Measurements from ENCODE around the gene PLXNA2. TPM values are rescaled to one million over a fixed set of nuclear protein-coding genes. Genes with fewer than 3 reads are reported as not detected.

Gene PLXNA2
- polyA plus RNA-seq, 1 donor from 2014 or later = 0.15 TPM

DNA sequence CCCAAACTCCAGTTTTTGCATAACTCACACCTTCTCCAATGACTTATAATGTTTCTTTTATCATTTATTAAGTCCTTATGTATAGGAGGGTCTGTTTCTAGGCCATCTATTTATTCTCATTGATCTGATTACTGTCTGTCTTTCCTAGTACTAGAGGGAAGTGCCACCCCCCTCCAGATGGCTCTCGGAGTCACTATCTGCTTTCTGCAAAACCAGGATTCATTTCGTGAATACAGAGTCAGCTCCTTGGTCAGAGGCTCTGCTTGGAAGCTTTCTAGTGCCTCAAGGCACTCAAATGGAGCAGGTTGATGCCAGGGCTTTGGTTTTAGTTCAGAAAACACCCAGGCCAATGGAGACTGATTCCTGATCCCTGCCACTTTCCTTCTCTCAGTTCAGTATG is 231.0 kb downstream of the PLXNA2 start:
- no peaks in the 10 kb centered on the region for H3K9me3 Mint-ChIP-seq
- H3K36me3 Mint-ChIP-seq = no peaks in the 10 kb centered on the region
- no peak overlapping the region for H3K27ac Mint-ChIP-seq
- H3K27me3 Mint-ChIP-seq = peaks cover 1% of the 10 kb centered on the region
- no peak overlapping the region for H3K4me3 Mint-ChIP-seq
- no peaks in the 10 kb centered on the region for H3K4me1 Mint-ChIP-seq

DNA sequence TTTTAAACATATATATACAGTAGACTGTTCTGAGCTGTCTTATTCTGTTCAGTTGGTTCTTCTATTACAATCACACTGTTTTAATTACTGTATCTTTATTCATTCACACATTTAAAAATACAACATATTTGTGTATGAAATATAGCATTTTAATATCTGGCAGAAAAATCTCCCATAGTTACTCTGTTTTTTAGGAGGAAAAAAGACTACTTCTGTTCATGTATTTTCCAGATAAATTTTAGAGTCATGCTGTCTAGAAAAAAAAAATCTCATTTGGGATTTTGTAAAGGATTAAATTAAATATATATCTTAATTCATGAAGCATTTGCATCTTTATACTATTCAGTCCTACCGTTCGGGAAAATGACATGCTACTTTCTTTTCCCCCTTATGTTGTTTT is 231.5 kb downstream of the PLXNA2 start:
- Mint-ChIP-seq H3K9me3 (no peaks in the 10 kb centered on the region), H3K27me3 (peaks cover 1% of the 10 kb centered on the region), H3K4me1 (no peaks in the 10 kb centered on the region)

DNA sequence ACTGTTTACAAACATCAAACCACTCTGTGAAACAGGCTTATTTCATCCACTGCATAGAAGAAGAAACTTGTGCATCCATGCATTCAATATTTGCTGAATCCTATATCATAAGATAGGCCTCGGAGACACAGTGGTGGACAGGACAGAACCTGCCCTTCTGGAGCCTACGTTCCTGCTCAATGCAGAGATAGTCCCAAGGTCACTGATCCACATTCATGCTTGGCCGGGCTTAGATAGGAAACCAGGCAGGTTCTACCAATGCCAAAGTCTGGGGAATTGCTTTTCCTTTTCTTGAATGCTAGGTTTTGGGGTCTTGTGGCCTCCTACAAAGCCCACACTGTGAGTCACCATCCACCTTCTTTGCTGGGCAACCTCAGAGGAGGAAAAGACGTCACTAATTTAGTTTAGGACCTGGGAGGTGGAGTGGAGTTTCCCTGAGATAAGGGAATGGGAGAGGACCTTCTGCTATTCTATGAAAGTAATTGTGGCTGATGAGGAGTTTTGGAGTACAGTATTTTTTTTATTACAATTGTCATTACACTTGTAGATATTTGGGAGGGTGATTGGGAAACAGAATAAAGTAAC is 233.6 kb downstream of the PLXNA2 start:
- Mint-ChIP-seq H3K27ac (no peak overlapping the region), H3K4me1 (no peaks in the 10 kb centered on the region), H3K4me3 (no peak overlapping the region), H3K9me3 (peaks cover 0 to 4% (median 3%) of the 10 kb centered on the region in 3 donors), H3K36me3 (no peaks in the 10 kb centered on the region), H3K27me3 (peaks cover 1% of the 10 kb centered on the region)

More for the DNA sequence above, 231.5 kb downstream of the PLXNA2 start:
- no peaks in the 10 kb centered on the region for H3K36me3 Mint-ChIP-seq
- H3K27ac Mint-ChIP-seq = no peak overlapping the region
- H3K4me3 Mint-ChIP-seq = no peak overlapping the region

DNA sequence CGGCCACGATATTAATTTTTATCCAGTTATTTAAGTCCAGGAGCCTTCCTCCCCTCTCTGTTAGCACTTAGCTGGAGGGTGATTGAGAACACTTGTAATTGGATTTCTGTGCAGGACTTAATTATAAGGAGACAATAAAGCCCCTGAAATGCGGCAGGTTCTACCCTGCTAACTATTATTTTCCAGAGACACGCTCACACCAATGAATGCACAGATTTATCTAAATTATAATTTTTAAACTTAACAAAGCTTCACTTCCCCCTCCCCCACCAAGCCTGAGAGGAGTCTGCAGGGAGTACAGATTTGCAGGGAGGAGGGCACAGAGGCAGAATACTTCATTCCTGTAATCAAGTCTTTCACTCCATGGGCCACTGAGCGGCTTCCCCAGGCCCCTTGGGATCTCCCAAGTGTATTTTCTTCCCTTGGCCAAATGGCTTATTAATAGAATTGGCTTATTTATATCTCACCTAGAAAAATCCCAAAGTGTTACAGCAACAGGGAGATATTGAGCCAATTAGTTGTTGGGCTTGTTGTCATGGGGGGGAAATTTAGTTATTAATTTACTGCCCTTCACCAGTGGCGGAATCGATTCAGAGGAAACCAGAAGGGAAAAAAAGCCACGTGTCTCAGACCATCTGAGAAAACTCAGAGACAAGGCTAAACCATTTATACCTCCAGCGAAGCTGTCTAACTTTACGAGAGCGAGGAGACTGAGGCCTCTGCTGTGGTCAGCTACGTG is 234.3 kb downstream of the PLXNA2 start:
- Mint-ChIP-seq H3K4me3 (no peak overlapping the region), H3K4me1 (no peaks in the 10 kb centered on the region), H3K27ac (no peak overlapping the region), H3K36me3 (no peaks in the 10 kb centered on the region), H3K9me3 (peaks cover 0 to 4% (median 3%) of the 10 kb centered on the region in 3 donors), H3K27me3 (peaks cover 1% of the 10 kb centered on the region)

DNA sequence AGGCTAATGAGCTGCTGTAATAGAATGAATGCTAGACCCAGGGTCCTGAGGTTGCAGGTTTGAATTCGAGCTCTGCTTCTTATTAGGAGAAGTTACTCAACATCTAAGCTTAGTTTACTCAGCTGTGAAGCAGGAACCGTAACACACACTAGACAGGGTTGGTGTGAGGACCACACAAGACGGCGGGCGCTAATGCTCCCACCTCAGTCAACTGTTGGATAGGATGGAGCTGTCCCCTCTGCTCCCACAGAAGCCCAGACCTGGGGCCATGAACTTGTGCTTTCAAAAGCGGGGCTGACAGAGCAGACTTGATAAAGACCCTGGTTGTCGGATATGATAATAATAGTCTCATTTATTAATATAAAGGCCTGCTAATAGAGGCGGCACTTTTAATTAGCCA is 234.9 kb downstream of the PLXNA2 start:
- Mint-ChIP-seq H3K4me1 (no peaks in the 10 kb centered on the region), H3K27me3 (no peaks in the 10 kb centered on the region), H3K4me3 (no peak overlapping the region), H3K9me3 (peaks cover 0 to 4% (median 3%) of the 10 kb centered on the region in 3 donors), H3K36me3 (no peaks in the 10 kb centered on the region), H3K27ac (no peak overlapping the region)

DNA sequence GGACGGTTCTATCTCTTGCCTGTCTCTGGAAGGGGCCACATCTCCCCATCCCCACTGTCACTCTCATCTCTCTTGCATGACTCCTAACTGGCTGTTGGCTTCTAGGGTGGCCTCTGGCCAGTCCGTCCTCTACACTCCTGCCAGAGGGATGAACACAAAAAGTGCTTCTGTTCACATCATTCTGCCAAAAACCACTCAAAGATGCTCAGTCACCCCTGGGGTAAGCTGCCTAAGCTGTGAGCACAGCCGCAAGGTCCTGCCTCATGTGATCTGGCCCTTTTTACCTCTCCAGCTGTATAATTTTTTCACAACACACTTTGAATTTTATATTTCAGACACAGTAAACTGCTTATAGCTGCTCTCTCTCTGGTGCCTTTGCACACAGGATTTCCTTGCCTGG is 235.7 kb downstream of the PLXNA2 start:
- Mint-ChIP-seq H3K36me3 (no peaks in the 10 kb centered on the region), H3K27ac (peak overlapping the region in 1 of 3 donors; percentile 5), H3K4me3 (peak overlapping the region in 1 of 4 donors; percentile 9), H3K27me3 (no peaks in the 10 kb centered on the region), H3K4me1 (no peaks in the 10 kb centered on the region), H3K9me3 (peaks cover 0 to 4% (median 3%) of the 10 kb centered on the region in 3 donors)

DNA sequence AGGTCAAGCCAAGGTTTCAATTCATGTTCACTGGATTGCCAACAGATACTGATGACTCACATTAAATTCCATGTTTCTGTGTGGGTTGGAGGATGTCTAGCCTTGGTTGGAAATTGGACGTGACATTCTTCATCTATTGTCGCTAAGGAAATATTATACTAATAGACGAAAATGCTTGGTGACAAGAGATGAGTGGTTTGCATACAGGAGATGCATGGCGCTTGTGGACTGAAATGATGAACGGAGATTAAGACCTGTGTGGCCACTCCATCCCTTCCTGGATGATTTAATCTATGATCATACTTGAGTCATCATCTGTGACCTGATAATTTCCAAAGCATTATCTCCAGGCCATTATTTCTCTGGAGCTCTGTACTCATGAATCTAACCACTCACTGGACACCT is 236.2 kb downstream of the PLXNA2 start:
- no peaks in the 10 kb centered on the region for H3K4me1 Mint-ChIP-seq
- peak overlapping the region in 1 of 4 donors; percentile 9 for H3K4me3 Mint-ChIP-seq
- peaks cover 0 to 4% (median 3%) of the 10 kb centered on the region in 3 donors for H3K9me3 Mint-ChIP-seq
- H3K36me3 Mint-ChIP-seq = no peaks in the 10 kb centered on the region
- no peaks in the 10 kb centered on the region for H3K27me3 Mint-ChIP-seq
- H3K27ac Mint-ChIP-seq = peak overlapping the region in 1 of 3 donors; percentile 5

DNA sequence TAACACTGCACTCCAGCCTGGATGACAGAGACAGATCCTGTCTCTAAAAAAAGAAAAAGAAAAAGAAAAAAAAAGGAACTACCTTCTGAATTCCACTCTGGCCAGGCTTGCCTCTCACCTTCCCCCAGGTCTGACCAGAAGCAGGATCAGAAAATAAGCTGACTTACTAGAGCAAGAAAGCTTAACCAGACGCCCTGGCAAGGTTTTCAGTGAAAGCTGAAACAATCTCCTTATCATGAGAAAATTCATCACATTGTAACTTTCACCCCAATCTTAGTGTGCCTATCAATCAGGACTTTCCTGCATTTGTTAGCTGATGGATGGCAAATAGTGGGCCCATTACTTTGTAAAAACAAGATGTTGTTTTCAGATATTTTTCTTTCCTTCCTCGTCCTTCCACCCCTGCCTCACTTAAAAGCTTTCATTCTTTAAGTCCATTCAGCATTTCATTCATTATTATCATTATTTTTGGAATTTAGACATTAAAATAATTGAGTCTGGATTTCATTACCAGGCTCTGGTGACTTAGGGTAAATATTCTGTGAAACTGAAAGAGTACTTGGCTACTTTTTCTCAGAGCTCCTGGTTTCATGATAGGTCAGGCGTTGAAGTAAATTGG is 236.8 kb downstream of the PLXNA2 start:
- Mint-ChIP-seq H3K4me3 (no peak overlapping the region), H3K4me1 (no peaks in the 10 kb centered on the region), H3K27ac (no peak overlapping the region), H3K36me3 (no peaks in the 10 kb centered on the region), H3K9me3 (peaks cover 0 to 4% (median 3%) of the 10 kb centered on the region in 3 donors), H3K27me3 (no peaks in the 10 kb centered on the region)

DNA sequence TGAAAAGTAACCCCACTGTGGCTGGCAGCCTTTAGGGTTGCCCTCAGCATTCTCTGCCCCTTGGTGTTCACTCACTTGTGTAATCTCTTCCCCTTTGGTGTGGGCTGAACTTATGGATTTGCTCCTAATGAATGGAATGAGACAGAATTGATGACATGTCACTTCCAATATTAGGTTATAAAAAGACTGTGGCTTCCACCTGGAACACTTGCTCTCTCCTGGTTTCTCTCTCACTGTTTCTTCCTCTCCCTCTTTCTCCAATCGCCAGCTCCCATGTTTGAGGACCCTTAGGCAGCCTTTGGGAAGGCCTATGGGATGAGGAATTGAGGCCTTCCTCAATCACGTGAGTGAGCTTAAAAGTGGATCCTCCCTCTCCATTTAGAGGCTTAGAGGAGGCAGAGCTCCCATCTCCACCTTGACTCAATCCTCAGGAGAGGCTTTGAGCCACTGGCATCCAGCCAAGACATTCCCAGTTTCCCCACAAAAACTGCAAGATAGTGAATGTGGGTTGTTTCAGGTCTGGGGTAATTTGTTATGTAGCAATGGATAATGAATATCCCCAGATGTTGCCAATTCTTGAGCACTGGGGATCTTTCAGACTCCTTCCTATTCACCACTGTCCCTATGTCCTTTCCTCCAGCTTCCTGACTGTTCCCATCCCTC is 237.8 kb downstream of the PLXNA2 start:
- H3K27ac Mint-ChIP-seq = no peak overlapping the region
- no peaks in the 10 kb centered on the region for H3K27me3 Mint-ChIP-seq
- H3K4me3 Mint-ChIP-seq = no peak overlapping the region
- no peaks in the 10 kb centered on the region for H3K36me3 Mint-ChIP-seq
- H3K9me3 Mint-ChIP-seq = peaks cover 0 to 4% (median 3%) of the 10 kb centered on the region in 3 donors
- H3K4me1 Mint-ChIP-seq = no peaks in the 10 kb centered on the region

DNA sequence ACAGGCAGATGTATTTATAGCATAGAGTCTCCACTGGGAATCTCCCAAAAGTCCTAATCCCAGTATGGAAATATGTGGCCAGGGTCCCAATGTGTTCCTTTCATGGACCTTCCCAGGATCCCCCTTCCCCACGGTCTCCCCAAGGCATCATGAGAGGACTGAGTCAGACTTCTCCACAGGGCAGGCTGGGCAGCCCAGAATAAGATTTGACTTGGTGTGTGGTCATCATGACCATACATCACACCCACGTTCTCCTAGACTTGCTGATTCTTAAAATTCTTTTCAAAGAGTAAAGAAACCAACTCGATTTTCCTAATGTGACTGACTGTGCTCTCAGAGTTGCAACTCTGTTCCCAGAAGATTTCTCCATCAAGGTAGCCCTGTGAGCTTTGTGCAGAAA is 239.3 kb downstream of the PLXNA2 start:
- Mint-ChIP-seq H3K4me3 (no peak overlapping the region), H3K36me3 (no peaks in the 10 kb centered on the region), H3K9me3 (peaks cover 0 to 4% (median 3%) of the 10 kb centered on the region in 3 donors), H3K27ac (peak overlapping the region in 1 of 3 donors; percentile 21), H3K4me1 (no peaks in the 10 kb centered on the region), H3K27me3 (no peaks in the 10 kb centered on the region)

DNA sequence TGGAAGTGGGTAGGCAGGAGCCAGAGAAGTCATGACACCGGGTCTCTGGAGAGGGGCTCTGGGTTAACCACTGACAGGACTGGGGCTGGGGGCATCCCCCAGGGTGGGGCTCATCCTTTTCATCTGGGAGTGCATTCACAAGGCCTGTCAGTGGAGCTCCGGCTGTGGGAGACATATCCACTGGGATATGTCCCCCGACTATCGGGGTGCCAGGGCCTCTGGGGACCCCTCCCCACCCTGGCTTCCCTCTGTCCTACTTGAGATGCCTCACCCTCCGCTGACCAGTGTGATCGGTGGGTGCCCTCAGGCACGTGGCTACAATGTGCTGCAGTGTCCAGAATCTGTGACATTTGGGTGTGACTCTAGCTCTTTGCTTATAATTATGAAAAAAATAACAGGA is 240.9 kb downstream of the PLXNA2 start:
- H3K4me1 Mint-ChIP-seq = no peaks in the 10 kb centered on the region
- H3K27ac Mint-ChIP-seq = peak overlapping the region in 1 of 3 donors; percentile 54
- no peaks in the 10 kb centered on the region for H3K36me3 Mint-ChIP-seq
- H3K4me3 Mint-ChIP-seq = no peak overlapping the region
- H3K9me3 Mint-ChIP-seq = peaks cover 0 to 4% (median 3%) of the 10 kb centered on the region in 3 donors
- H3K27me3 Mint-ChIP-seq = peaks cover 1% of the 10 kb centered on the region

DNA sequence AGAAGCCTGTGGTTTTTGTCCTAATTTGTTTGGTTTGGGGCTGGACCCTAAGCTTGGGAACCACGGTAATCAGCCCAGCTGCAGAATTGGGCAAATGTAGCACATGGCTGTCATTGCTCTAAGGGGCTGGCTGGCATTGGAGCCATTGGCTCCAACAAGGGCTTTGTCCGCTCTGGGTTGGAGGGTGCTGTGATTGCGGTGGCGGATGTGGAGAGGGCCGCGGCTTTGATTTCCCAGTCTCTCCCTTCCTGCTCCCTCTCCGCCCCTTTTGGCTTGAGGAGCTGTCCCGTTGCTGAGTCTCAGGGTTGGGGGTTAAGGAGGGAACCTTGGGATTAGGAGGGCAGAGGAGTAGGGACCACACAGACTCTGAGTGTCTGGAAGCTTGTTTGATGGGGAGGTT is 241.5 kb downstream of the PLXNA2 start:
- no peaks in the 10 kb centered on the region for H3K4me1 Mint-ChIP-seq
- peaks cover 0 to 4% (median 3%) of the 10 kb centered on the region in 3 donors for H3K9me3 Mint-ChIP-seq
- H3K27ac Mint-ChIP-seq = no peak overlapping the region
- peaks cover 1% of the 10 kb centered on the region for H3K27me3 Mint-ChIP-seq
- no peak overlapping the region for H3K4me3 Mint-ChIP-seq
- H3K36me3 Mint-ChIP-seq = no peaks in the 10 kb centered on the region

DNA sequence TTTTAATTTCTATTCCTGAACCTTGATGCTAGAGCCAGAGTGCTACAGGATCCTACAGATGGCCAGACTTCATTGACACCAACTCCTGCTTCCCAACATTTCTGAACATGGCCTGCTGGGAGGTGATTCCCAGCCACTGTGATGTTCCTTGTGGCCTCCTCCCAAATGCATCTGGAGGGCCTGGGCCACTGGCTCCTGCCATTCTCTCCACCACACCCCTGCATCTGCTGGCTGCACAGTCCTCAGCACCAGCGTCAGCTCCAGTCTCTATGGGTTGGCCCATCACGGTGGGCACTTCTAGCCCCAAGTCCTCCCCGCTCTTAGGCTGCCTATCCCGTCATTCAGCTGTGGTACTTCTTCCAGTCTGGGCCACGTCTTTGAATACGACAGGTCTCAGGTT is 242.1 kb downstream of the PLXNA2 start:
- Mint-ChIP-seq H3K9me3 (peaks cover 0 to 4% (median 3%) of the 10 kb centered on the region in 3 donors), H3K36me3 (no peaks in the 10 kb centered on the region), H3K27ac (no peak overlapping the region), H3K4me3 (no peak overlapping the region), H3K4me1 (no peaks in the 10 kb centered on the region), H3K27me3 (peaks cover 1% of the 10 kb centered on the region)

DNA sequence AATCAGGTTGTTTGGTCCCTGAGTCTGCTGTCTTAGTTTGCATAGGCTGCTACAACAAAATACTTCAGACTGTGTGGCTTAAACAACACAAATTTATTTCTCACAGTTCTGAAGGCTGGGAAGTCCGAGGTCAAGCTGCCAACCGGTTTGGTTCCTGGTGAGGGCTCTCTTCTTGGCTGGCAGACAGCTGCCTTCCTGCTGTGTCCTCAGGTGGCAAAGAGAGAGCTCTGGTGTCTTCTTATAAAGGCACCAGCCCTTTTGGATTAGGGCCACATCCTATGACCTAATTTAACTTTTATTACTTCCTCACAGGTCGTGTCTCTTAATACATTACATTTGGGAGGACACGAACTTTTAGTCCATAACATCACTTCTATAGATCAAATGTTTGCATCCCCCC is 243.7 kb downstream of the PLXNA2 start:
- H3K27me3 Mint-ChIP-seq = peaks cover 1% of the 10 kb centered on the region
- no peak overlapping the region for H3K27ac Mint-ChIP-seq
- H3K9me3 Mint-ChIP-seq = no peaks in the 10 kb centered on the region
- H3K4me3 Mint-ChIP-seq = no peak overlapping the region
- H3K36me3 Mint-ChIP-seq = no peaks in the 10 kb centered on the region
- H3K4me1 Mint-ChIP-seq = no peaks in the 10 kb centered on the region

DNA sequence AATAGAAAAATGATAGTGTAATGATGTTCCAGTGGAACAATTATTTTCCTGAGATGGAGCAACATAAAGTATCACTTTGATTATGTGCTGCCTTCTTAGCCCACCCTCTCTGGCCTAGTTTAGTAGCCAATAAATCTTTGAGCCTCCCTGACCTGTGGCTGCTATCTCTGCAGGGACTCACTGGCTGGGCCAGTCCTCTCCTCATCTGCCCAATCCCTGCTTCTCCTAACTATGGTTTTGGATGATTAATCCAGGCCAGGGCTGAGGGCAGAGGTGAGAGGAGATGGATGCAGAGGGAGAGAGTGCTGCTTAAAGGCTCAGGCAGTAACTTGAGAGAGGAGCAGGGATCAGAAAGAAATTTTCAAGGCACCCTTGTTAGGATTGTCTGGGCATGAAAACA is 244.2 kb downstream of the PLXNA2 start:
- Mint-ChIP-seq H3K9me3 (no peaks in the 10 kb centered on the region), H3K36me3 (no peaks in the 10 kb centered on the region), H3K4me3 (no peak overlapping the region), H3K27me3 (peaks cover 1% of the 10 kb centered on the region), H3K4me1 (no peaks in the 10 kb centered on the region), H3K27ac (no peak overlapping the region)

All from IgD-negative memory B cell (primary cell).